Right lobe of liver (tissue), 4 donors: Measurements from ENCODE around the gene EBPL.

Experiments used
- CTCF ChIP-seq, 4 donors: fragments of 200-600 bp in 3 of 4; fragments of 450-650 bp in 1 of 4; IDR thresholded peaks; one replicate each; pipeline versions ENCODE4 v1.5.1 to v1.8.0; 2016 to 2022; ENCODE audit warnings: antibody characterized with exemption in 4 of 4, mild to moderate bottlenecking in 2 of 4
- POLR2A ChIP-seq: fragments of 450-650 bp; IDR thresholded peaks from one replicate; pipeline ENCODE4 v1.6.1; 2017; ENCODE audit warnings: antibody characterized with exemption, mild to moderate bottlenecking
- donor health status: DM: no; HTN: no; CAD: no.
- donor health status: DM: no; HTN: no; CAD: no.
- donor health status: DM: no; HTN: yes; CAD: no.

- no peak for TF ChIP-seq CTCF (IDR thresholded peaks at IDR 0.05)
- no peak for TF ChIP-seq POLR2A
Measured at GRCh38 chr13:49697468-49697867, 6.2 kb upstream of the EBPL start.
